Left lung (tissue), 14 donors: ENCODE data around the gene PLA2G2F. TPM values are rescaled to one million over a fixed set of nuclear protein-coding genes. Genes with fewer than 3 reads are reported as not detected.

Experiments used
- ATAC-seq: fragments of 200-7000 bp; cut with Tn5 transposase; one replicate; pipeline ENCODE4 v1.9.1; 2020; ENCODE audit warnings: moderate library complexity
- DNase-seq, 4 donors: peaks; one replicate each; pipeline ENCODE4 v3.0.0-alpha.2; 2013 to 2020
- H3K27ac ChIP-seq, 2 donors: fragments of 200-600 bp; sonication (generic) in 1 of 2; one replicate each; pipeline versions ENCODE4 v1.5.0 to v1.8.0; 2020 to 2021
- H3K27me3 ChIP-seq, 2 donors: fragments of 200-600 bp; sonication (generic) in 1 of 2; one replicate each; pipeline versions ENCODE4 v1.5.0 to v1.8.0; 2020 to 2021
- H3K36me3 ChIP-seq, 2 donors: fragments of 200-600 bp; sonication (generic) in 1 of 2; one replicate each; pipeline versions ENCODE4 v1.5.0 to v1.8.0; 2020 to 2021
- H3K4me1 ChIP-seq, 2 donors: fragments of 200-600 bp; one replicate each; pipeline ENCODE4 v1.8.0; 2021
- H3K4me3 ChIP-seq, 2 donors: fragments of 200-600 bp; sonication (generic) in 1 of 2; one replicate each; pipeline versions ENCODE4 v1.5.0 to v1.8.0; 2020 to 2021; ENCODE audit warnings: mild to moderate bottlenecking in 1 of 2
- H3K9me3 ChIP-seq, 2 donors: fragments of 200-600 bp; sonication (generic) in 1 of 2; one replicate each; pipeline versions ENCODE4 v1.5.0 to v1.8.0; 2020 to 2021
- CTCF ChIP-seq, 2 donors: fragments of 200-600 bp; sonication (generic) in 1 of 2; IDR thresholded peaks; one replicate each; pipeline versions ENCODE4 v1.5.0 to v1.8.0; 2021; ENCODE audit warnings: antibody characterized with exemption in 2 of 2
- intact Hi-C, 2 donors: fragments of 100-400 bp; cut with DNase I; formaldehyde crosslinking; loops; one replicate each; pipeline versions ENCODE4 v1.11.2 to v1.14.2; 2022
- long read RNA-seq, 12 donors: library from polyadenylated mRNA in 2 of 12; unstranded in 2 of 12; transcript quantifications; one replicate each; pipeline ENCODE4 v2.0.0 and lab custom pipeline, GENCODE V29; 2019 to 2026
- polyA plus RNA-seq, 6 donors: library from polyadenylated mRNA; unstranded; fragments of 120-200 nt; gene quantifications; one replicate each; pipeline ENCODE4 v1.2.1, GENCODE V29; 2013; ENCODE audit not compliant: insufficient read length in 6 of 6
- total RNA-seq, 2 donors: library from RNA; stranded (reverse); fragmentation: NEBNext Ultra II Directional; extraction: Animal tissue kit (Norgen Biotek cat#: 25700); gene quantifications; one replicate each; pipeline ENCODE4 v1.2.1, GENCODE V29; 2021
- donor health status: DM: no; HTN: yes; CAD: no.
- donor health status: DM: no; HTN: no; CAD: no.

Gene PLA2G2F
- total RNA-seq (not detected), polyA plus RNA-seq (not detected)
- long read RNA-seq, donor 1 = 0 reads
- long read RNA-seq, donor 2 = 0 reads
- long read RNA-seq, donor 3 = 0 reads
- long read RNA-seq, donor 4 = 0 reads
- long read RNA-seq, donor 5 = 0 reads
- long read RNA-seq, donor 6 = 0 reads
- long read RNA-seq, donor 7 = 0 reads
- long read RNA-seq, donor 8 = 0 reads
- long read RNA-seq, donor 9 = 0 reads
- long read RNA-seq, donor 10 = 0 reads
- long read RNA-seq, donor 11 = 0 reads
- long read RNA-seq, donor 12 = 0 reads

GRCh38 chr1:20138961-20139550 is at the start of gene PLA2G2F:
TSS of gene PLA2G2F (plus strand) at chr1:20139323. CDS start at chr1:20139428, 105 bp downstream.
- DNase-seq (no peak), ATAC-seq (no peak)
- TF ChIP-seq CTCF (IDR thresholded peaks at IDR 0.05) = no peak
- Histone ChIP-seq H3K27ac (no peak within 1 kb of the TSS), H3K4me3 (no peak within 1 kb of the TSS), H3K9me3 (no peaks in the 10 kb centered on the region), H3K36me3 (no peaks in the 10 kb centered on the region), H3K27me3 (no peaks in the 10 kb centered on the region), H3K4me1 (no peaks in the 10 kb centered on the region)
- intact Hi-C loops = no loop called here

GRCh38 chr1:20089328-20090077 is 49.6 kb upstream of the PLA2G2F start:
- no peak for TF ChIP-seq CTCF (IDR thresholded peaks at IDR 0.05)
- no peak for ATAC-seq

GRCh38 chr1:20090119-20090518 is 49.0 kb upstream of the PLA2G2F start:
- Histone ChIP-seq H3K4me3 (no peak overlapping the region), H3K27me3 (no peaks in the 10 kb centered on the region), H3K9me3 (no peaks in the 10 kb centered on the region), H3K36me3 (no peaks in the 10 kb centered on the region), H3K27ac (no peak overlapping the region), H3K4me1 (peaks cover 0 to 7% of the 10 kb centered on the region in 2 donors)
- intact Hi-C loops = no loop called here
- ATAC-seq (no peak), DNase-seq (no peak)
- no peak for TF ChIP-seq CTCF (IDR thresholded peaks at IDR 0.05)

More at GRCh38 chr1:20089328-20090077, 49.6 kb upstream of the PLA2G2F start:
- Histone ChIP-seq H3K9me3 (no peaks in the 10 kb centered on the region), H3K27ac (no peak overlapping the region), H3K27me3 (no peaks in the 10 kb centered on the region), H3K4me1 (peaks cover 0 to 7% of the 10 kb centered on the region in 2 donors), H3K36me3 (no peaks in the 10 kb centered on the region), H3K4me3 (no peak overlapping the region)
- intact Hi-C loops = no loop called here
- no peak for DNase-seq

GRCh38 chr1:20090641-20091040 is 48.5 kb upstream of the PLA2G2F start:
- H3K4me3 ChIP-seq = no peak overlapping the region
- intact Hi-C loops = no loop called here
- DNase-seq = no peak
- no peaks in the 10 kb centered on the region for H3K36me3 ChIP-seq
- H3K4me1 ChIP-seq = peaks cover 0 to 7% of the 10 kb centered on the region in 2 donors
- no peak for TF ChIP-seq CTCF (IDR thresholded peaks at IDR 0.05)
- H3K27me3 ChIP-seq = no peaks in the 10 kb centered on the region
- no peaks in the 10 kb centered on the region for H3K9me3 ChIP-seq
- no peak for ATAC-seq
- no peak overlapping the region for H3K27ac ChIP-seq

- H3K27me3 ChIP-seq = no peaks in the 10 kb centered on the region
- ATAC-seq (no peak), DNase-seq (no peak)
- peaks cover 0 to 7% of the 10 kb centered on the region in 2 donors for H3K4me1 ChIP-seq
- no peaks in the 10 kb centered on the region for H3K9me3 ChIP-seq
- intact Hi-C loops = no loop called here
- H3K27ac ChIP-seq = no peak overlapping the region
- no peak overlapping the region for H3K4me3 ChIP-seq
- no peaks in the 10 kb centered on the region for H3K36me3 ChIP-seq
- no peak for TF ChIP-seq CTCF (IDR thresholded peaks at IDR 0.05)
These were observed 45.8 kb upstream of the PLA2G2F start for GRCh38 chr1:20093303-20093702.
